ENCODE results near the gene NHS. TPM values are rescaled to one million over a fixed set of nuclear protein-coding genes. Genes with fewer than 3 reads are reported as not detected.

The NHS gene
- total RNA-seq, 6 experiments from 2014 or later = 0.06 to 0.27 (median 0.12) TPM

DNA sequence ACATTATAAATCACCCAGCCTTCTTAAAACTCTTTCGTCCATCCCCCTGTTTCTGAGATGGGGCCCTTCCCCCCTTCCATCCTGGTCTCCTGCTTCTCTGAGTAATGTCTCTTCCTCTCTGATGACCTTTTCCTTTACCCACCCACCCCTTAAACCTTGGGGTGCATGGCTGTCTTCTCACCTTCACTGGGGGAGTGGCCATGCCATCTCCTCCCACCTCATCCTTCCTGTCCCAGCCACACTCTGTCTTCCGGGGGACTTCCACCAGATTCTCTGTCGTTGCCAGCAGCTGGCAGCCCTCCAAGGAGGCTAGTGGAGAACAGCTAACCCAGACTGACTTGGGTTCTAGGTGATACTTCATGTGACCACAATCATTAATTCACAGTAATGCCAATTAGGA, 279.1 kb downstream of the NHS start:
- Histone ChIP-seq H3K9me3 (no peaks in the 10 kb centered on the region), H3K4me3 (no peak overlapping the region), H3K27me3 (peaks cover 3 to 15% of the 10 kb centered on the region in 2 donors), H3K27ac (no peak overlapping the region), H3K4me1 (no peaks in the 10 kb centered on the region), H3K36me3 (no peaks in the 10 kb centered on the region)
- WGBS (ENCODE audit: insufficient coverage, low coverage, low lambda C conversion rate, missing lambda C conversion rate) = 52% methylated on average over 2 of the region's 3 CpGs
- ATAC-seq (no peak), DNase-seq (no peak)
- TF ChIP-seq POLR2A (IDR thresholded peaks at IDR 0.05) = no peak
- TF ChIP-seq CTCF (IDR thresholded peaks at IDR 0.05) = no peak
- intact Hi-C loops (cut with DNase I) = no loop called here

DNA sequence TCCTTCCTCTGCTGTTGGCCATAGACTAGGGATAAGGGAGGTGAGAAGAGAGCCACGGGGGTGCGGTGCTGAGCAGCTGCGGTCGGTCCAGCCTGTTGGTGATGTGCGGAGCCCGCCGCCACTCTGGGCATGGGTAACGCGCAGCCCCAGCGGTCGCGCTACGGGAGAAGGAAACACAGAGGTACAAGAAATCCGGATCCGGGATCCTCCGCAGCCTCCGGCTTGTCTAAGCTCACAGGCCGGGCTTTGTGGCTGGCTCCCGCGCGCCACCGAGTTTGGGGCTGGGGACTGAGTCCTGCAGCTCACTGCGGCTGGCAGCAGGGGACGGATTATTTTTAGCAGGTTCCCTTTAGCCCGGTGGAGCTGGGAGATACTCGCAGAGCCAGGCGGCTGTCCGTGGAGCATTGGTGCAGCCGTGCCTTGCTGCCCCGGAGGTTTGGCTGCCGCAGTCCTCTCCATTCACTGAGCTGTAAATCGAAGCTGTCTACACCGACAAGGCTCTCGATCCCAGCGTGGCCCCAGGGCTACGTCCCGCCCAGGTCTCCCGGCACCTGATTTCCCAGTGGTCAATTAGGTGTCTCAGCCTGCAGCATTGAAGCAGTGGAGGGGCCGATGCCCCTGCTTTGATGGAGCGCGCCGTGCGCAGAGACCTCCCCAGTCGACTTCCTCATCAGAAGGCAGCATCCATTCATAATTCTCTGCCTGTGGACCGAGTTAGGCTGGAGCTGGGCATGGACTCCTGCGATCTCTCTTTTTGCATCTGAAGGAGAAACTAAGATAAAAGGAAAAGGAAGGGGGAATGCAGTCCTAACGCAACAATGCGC, 280.4 kb downstream of the NHS start:
- WGBS (ENCODE audit: insufficient coverage, low coverage, low lambda C conversion rate, missing lambda C conversion rate) = 30% methylated on average over 10 of the region's 48 CpGs
- Histone ChIP-seq H3K4me3 (no peak overlapping the region), H3K27me3 (peaks cover 3 to 15% of the 10 kb centered on the region in 2 donors), H3K27ac (no peak overlapping the region), H3K36me3 (no peaks in the 10 kb centered on the region), H3K4me1 (no peaks in the 10 kb centered on the region), H3K9me3 (no peaks in the 10 kb centered on the region)
- peak in 1 of 4 donors; percentile 26 for ATAC-seq
- no peak for DNase-seq
- intact Hi-C loops (cut with DNase I) = no loop called here
- no peak for TF ChIP-seq CTCF (IDR thresholded peaks at IDR 0.05)
- TF ChIP-seq POLR2A (IDR thresholded peaks at IDR 0.05) = no peak

DNA sequence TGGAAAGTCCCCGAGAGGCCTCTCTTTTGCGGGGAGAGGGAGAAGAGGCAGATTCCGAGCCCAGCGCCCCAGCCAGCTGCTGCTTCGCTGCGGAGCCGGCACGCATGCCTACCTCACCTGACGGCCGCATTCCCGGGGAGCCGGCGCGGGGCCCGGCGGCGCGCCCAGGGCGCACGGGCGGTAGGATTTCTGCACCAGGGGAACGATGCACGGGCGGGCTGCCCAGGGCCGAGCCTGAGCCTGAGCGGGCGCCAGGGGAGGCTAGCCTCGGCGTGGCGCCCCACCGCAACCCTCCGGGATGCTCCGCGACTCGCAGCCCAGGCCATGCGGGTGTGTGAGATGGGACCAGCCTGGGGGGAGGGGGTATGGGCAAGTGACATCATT, 281.0 kb downstream of the NHS start:
- Histone ChIP-seq H3K9me3 (no peaks in the 10 kb centered on the region), H3K27me3 (peaks cover 3 to 15% of the 10 kb centered on the region in 2 donors), H3K4me3 (no peak overlapping the region), H3K27ac (no peak overlapping the region), H3K4me1 (no peaks in the 10 kb centered on the region), H3K36me3 (no peaks in the 10 kb centered on the region)
- DNase-seq (no peak), ATAC-seq (no peak)
- WGBS (ENCODE audit: insufficient coverage, low coverage, low lambda C conversion rate, missing lambda C conversion rate) = 8% methylated on average over 2 of the region's 36 CpGs
- TF ChIP-seq POLR2A (IDR thresholded peaks at IDR 0.05) (no peak), CTCF (IDR thresholded peaks at IDR 0.05) (no peak)
- intact Hi-C loops (cut with DNase I) = no loop called here

DNA sequence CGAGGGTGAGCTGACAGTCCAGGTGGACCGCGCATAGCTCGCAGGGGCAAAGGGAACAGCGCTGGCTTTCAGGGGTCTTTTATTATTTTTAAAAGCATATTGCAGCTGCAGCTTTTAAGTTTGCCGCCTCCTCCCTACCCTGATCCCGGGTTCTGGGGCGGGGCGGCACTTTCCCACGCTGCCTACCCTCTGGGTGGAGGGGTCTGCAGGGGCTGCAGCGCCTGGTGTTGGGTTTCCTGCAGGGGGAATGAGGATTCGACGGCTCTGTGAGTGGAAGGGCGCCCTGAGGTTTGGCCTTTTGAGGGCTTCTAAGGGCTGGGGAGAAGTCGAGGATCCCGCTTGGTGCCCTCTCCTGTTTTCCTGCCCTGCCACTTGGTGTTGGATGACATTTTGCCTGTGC, 281.6 kb downstream of the NHS start:
- intact Hi-C loops (cut with DNase I) = no loop called here
- TF ChIP-seq CTCF (IDR thresholded peaks at IDR 0.05) = no peak
- TF ChIP-seq POLR2A (IDR thresholded peaks at IDR 0.05) = no peak
- Histone ChIP-seq H3K27ac (no peak overlapping the region), H3K27me3 (peaks cover 3 to 15% of the 10 kb centered on the region in 2 donors), H3K36me3 (no peaks in the 10 kb centered on the region), H3K4me3 (no peak overlapping the region), H3K9me3 (no peaks in the 10 kb centered on the region), H3K4me1 (no peaks in the 10 kb centered on the region)
- ATAC-seq (no peak), DNase-seq (no peak)
- 30% methylated on average over 10 of the region's 16 CpGs for WGBS (ENCODE audit: insufficient coverage, low coverage, low lambda C conversion rate, missing lambda C conversion rate)
